HG02943 (cell line): ENCODE measurements around the gene STX16.

Experiments
- ATAC-seq: cut with Tn5 transposase; IDR thresholded peaks from one replicate; pipeline ENCODE4 v1.9.1; 2021; ENCODE audit warnings: mild to moderate bottlenecking, low read depth, moderate library complexity; ENCODE audit not compliant: unreplicated experiment

The STX16 gene

GRCh38 chr20:58673119-58673518, 22.0 kb downstream of the STX16 start:
- no peak for ATAC-seq

- ATAC-seq: no peak
Observed at GRCh38 chr20:58675146-58675584, 24.1 kb downstream of the STX16 start.

DNA sequence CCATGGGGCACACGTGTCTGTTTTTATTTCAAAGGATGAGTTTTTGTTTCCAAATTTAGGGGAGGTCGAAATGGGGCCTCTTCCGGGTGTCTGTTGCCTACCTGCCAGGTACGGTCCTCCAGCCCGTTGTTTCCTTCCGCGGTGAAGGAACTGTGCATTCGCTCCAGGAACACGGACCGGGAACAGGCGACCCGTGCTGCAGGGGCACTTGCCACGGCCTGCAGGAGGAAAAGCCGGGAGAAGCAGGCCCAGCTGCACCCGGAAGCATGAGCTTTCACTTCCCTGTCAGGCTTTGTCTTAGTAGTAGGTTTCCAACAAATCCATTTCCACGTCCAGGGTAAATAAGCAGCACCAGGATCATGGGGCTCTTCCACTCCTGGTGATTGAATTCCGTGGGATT, 24.6 kb downstream of the STX16 start:
- ATAC-seq: no peak

DNA sequence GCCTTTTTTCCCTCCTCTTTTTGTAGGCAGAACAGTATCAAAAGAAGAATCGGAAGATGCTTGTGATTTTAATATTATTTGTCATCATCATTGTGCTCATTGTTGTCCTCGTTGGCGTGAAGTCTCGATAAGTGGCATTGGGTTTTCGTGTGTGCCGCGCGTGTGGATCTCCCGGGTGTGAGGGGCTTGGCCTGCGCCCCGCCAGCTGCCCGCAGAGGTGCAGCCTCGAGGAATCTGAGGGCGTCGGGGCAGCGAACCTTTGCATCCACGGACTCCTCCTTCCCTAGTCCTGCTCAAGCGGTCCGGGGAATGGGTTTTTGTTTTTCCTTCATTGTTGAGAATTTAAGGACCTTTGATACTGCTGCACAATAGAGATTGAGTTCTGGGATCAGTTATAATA, 25.1 kb downstream of the STX16 start:
- ATAC-seq: no peak

- no peak for ATAC-seq
Observed at GRCh38 chr20:58677079-58677604, 26.1 kb downstream of the STX16 start.

DNA sequence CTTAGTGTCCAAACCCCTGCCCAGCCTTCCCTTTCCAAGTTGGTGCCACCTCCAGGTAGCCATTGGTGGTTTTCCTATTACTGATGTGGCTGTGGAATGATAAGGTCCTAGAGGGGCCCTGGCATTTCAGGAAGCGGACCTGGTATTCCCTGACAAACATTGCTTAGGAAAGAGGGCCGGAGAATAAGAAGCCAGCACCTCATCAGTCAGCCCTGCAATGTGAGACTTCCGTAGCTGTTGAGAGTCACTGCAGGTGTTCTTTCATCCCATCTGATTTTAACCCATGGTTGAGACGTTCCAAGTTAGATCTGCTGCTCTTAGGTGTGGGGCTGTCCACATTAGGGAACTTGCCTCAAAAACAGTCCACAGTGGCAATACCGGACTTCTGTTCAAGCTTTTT, 26.7 kb downstream of the STX16 start:
- no peak for ATAC-seq

DNA sequence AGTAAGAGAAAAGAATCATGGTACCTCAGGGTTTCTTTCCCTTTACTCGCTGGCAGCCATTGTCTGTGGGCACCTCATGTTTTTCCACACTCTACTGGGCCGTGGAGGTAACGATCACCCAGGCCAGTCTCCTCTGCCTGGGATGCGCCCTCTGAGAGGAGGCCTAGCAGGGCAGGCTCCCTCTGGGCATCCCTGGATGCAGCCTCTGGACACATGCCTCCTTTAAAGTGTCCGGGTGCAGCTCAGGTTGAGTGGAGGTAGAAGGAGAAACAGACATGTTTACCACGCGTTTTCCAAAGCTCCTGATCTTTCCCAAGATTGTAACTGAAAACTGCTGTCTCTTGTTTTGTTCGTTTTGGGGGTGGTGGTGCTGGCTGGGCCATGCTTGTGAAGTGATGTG, 27.7 kb downstream of the STX16 start:
- no peak for ATAC-seq

DNA sequence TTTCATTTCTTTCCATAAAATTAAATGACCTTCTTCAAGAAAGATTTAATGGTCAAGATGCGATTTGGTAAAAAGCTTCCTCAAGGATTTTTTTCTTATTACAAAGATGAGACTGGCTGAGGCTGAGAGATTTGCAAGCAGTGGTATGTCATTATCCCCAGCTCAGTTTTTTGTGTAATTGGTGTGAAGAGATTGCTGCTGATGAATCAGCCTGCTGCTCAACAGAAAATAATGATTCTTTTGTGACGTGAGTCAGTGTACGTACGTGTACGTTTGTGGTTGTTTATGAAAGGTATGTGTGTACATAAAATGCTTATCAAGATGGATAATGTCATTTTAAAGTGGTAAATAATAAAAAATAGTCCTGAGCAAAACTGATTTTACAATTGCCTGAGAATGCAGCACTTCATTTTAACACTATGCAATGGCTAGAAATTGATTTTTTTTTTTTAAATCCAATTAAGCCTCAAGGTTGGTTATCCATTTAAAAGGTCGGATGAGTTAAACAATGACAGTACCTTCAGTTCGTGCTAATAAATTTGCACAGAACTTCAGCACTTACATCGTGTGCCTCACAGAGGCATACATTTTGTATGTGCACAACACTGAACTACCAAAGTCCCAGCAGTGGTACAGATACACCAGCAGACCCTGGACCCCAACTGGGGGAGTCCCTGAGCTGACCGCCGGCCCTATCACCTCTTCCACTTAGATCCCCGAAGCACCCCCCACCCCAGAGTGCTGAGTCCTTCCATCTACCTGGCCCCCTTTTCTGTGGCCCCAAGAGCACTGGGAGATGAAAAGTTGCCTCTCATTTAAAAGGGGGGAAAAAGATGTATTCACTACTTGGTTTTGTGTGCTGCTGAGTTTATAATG, 31.8 kb downstream of the STX16 start:
- ATAC-seq: no peak

DNA sequence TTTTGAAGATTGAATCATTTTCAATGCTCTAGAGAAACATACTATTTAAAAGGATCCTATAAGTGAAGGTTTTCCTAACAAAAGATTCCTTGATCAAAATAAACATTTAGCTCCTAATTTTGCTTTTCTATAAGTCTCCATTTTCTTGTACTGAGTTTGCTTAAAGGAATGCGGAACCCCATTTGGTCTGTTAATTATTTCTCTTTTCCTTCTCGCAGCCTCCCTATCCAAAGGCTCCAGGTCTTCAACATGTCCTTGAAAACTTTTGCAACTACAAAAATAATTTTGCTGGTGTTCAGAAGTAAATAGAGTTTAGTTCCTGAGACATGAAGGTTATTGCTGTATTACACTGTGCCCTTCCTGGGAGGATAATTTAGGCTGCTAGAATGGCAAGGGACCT, 33.2 kb downstream of the STX16 start:
- no peak for ATAC-seq

DNA sequence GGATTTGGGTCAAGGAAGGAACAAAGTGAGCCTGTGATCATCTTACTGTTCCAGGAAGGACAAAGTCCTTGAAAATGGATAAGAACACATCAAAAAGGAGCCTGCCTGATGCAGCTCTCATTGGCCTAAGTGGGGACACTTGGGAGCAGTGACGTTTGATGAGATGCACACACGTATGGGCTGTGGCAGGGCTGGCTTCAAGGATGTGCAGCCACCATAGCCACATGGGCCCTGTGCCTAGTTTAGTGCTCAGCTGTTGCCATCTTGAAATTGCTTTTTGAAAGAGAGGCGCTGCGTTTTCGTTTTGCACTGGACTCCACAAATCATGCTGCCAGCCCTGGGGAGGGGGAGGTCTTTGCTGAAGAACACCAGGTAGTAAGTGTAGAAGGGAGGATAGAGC, 34.9 kb downstream of the STX16 start:
- no peak for ATAC-seq

GRCh38 chr20:58688414-58688813, 37.3 kb downstream of the STX16 start:
- no peak for ATAC-seq

GRCh38 chr20:58688840-58689239, 37.8 kb downstream of the STX16 start:
- ATAC-seq: no peak

- ATAC-seq: no peak
Observed at GRCh38 chr20:58690396-58691135, 39.5 kb downstream of the STX16 start.

DNA sequence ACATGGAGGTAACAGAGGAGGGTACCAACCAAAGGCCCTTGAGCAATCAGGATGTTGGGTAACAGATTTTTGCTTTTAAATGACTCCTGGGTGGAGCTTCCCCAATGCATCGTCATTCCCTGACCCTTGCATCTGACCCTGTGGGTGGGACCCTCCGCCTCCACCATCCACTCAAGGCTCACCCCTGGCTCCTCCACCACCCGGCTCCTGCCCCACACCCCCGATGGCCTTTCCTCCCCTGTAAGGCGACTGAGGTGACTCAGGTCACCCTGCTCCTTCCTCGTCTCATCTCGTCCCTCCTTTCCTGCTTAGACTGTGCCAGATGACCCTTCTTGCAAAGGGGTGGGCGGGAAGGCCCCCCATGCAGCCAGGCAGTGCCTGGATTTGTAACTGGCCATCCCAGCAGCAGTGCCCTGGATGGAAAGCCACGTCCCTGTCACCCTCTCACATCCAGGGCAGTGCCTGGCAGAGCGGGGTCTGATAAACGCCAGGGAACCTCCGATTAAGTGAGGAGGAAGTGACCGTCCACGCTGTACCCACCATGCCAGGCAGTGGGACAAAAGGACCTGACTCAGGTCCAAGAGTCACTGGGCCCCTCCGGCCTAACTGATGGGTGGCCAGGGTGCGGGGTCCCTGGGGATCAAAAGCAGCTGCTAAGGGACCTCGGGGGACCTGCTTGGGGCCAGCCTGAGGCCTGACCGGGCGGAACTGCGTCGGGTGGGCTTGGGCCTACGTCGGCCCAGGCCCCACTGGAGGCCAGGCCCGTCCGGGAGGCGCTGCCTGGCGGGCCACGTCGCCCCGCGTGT, 40.9 kb downstream of the STX16 start:
- ATAC-seq: no peak

- ATAC-seq: peak; percentile 76
Observed at GRCh38 chr20:58692579-58693225, 41.6 kb downstream of the STX16 start, which contains the start of gene NPEPL1. Gene NPEPL1 (plus strand): TSS chr20:58692800. CDS start chr20:58692901, 101 bp downstream.

DNA sequence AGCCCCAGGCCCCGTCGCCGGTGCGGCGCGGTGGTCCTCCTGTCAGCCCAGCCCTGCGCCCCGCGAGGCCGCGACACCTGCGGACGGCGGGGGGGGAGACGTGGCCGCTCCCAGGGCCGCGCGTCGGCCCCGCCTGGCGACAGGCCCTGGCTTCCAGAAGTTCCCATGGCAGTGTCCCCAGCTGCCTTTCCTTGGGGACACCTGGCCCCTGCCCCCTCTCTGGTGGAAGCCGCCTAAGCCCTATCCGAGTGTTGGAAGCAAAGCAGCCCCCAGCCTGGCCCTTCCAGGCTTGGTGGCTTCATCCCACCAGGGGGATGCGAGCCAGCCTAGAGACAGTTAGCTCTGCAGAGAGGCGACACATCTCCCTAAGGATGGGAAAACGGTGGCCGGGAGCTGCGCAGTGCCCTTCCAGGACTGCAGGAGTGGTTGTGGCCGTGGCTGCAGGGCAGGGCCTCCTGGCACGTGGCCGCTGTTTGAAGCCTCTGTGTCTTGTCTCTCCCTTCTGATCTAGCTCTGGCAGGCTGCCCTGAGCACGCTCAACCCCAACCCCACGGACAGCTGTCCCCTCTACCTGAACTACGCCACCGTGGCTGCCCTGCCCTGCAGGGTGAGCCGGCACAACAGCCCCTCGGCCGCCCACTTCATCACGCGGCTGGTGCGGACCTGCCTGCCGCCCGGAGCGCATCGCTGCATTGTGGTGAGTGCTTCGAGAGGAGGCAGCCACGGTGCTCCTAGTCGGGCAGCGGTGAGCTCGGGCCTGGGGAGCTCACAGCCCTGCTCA, 42.3 kb downstream of the STX16 start:
- ATAC-seq: peak; percentile 26

GRCh38 chr20:58694241-58695083, 43.4 kb downstream of the STX16 start:
- no peak for ATAC-seq

- ATAC-seq: no peak
Observed at GRCh38 chr20:58695084-58695722, 44.1 kb downstream of the STX16 start.
